Parathyroid adenoma (tissue), 2 donors: ENCODE measurements around the gene ATP6V0C.
A peak's percentile ranks its signal among the peaks of the same experiment; 100 is the strongest.
"Not testable (repeated sequence)": the region's sequence is repeated elsewhere in the genome, so short reads cannot be mapped to it uniquely, and the experiment has no call there.

ENCODE experiments used
- H2AFZ ChIP-seq: fragments of 300-600 bp; sonication (generic); one replicate; pipeline ENCODE4 v1.7.0; 2017; ENCODE audit warnings: antibody characterized with exemption, mild to moderate bottlenecking
- H3K27ac ChIP-seq: fragments of 300-600 bp; sonication (generic); one replicate; pipeline ENCODE4 v1.7.0; 2017
- H3K27me3 ChIP-seq: fragments of 300-600 bp; sonication (generic); one replicate; pipeline ENCODE4 v1.7.0; 2017; ENCODE audit warnings: low read length; ENCODE audit not compliant: control insufficient read depth, insufficient read depth
- H3K36me3 ChIP-seq: fragments of 300-600 bp; sonication (generic); one replicate; pipeline ENCODE4 v1.7.0; 2017; ENCODE audit warnings: low read length; ENCODE audit not compliant: control insufficient read depth, insufficient read depth
- H3K4me1 ChIP-seq: fragments of 300-600 bp; sonication (generic); one replicate; pipeline ENCODE4 v1.7.0; 2017; ENCODE audit warnings: control low read depth
- H3K4me2 ChIP-seq: fragments of 300-600 bp; sonication (generic); one replicate; pipeline ENCODE4 v1.7.0; 2017; ENCODE audit warnings: low read length
- H3K4me3 ChIP-seq: fragments of 300-600 bp; sonication (generic); one replicate; pipeline ENCODE4 v1.7.0; 2017; ENCODE audit warnings: low read depth, low read length
- H3K79me2 ChIP-seq: fragments of 300-600 bp; sonication (generic); one replicate; pipeline ENCODE4 v1.7.0; 2017; ENCODE audit warnings: control low read depth
- H3K9ac ChIP-seq: fragments of 300-600 bp; sonication (generic); one replicate; pipeline ENCODE4 v1.7.0; 2017; ENCODE audit warnings: mild to moderate bottlenecking
- H3K9me3 ChIP-seq: fragments of 300-600 bp; sonication (generic); one replicate; pipeline ENCODE4 v1.7.0; 2017; ENCODE audit warnings: low read length; ENCODE audit not compliant: control insufficient read depth
- TF ChIP-seq, protein P1 (sequence below): fragments of 300-600 bp; sonication (generic); IDR thresholded peaks from one replicate; pipeline ENCODE4 v1.7.0; 2017; ENCODE audit warnings: antibody characterized with exemption, mild to moderate bottlenecking
- donor health status: primary hyperparathyroidism.

ATP6V0C gene

DNA sequence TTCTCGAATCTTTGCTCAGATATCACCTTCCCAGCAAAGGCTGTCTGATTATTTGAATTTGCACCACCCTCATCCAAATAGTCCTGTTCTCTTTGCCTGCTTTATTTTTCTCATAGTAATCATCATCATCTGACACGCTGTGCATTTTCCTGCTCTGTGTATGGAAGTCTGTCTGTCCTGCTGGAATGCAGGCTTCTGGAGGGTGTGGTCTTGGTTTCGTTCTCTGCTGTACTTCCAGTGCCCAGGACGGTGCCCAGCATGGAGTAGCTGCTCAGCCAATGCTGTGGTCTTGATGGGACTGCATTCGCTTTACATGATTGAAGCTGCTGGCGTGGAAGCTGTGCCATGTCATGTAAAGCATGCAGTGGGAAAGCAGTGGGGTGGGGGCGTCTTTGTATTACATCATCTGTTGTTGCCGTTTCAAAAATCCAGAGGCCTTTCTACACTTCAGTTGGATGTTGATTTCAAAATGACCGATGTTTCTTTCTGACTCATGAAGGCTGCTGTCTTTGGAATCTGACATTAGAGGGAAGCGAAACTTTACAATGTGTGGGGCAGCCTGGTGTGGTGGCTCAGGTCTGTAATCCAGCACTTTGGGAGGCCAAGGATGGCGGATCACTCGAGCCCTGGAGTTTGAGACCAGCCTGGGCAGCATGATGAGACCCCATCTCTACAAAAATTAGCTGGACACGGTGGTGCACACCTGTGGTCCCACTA lies 41.1 kb downstream of the ATP6V0C start:
- not testable (repeated sequence) for H3K27ac ChIP-seq, H3K36me3 ChIP-seq, H2AFZ ChIP-seq, H3K9ac ChIP-seq, H3K4me2 ChIP-seq, H3K27me3 ChIP-seq, H3K79me2 ChIP-seq, H3K4me3 ChIP-seq, H3K9me3 ChIP-seq, H3K4me1 ChIP-seq

DNA sequence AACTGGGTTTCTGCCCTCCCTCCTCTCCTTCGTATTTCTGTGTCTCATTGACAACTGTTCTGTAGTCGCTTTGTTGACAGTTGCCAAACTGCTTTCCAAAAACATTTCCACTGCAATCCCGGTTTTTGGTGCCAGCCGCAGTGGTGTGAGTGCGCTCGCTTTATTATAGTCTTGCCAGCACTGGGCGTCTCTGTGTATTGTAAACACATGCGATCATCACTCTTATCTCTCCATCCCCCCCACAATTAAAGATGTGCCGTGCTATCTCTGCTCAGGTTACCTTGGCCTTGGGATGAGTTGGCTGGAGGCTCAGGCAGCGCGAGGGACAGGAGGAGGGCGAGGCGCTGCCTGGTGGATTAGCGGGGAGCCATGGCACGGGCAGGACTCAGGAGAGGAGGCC lies 43.4 kb downstream of the ATP6V0C start:
- H3K79me2 ChIP-seq, H2AFZ ChIP-seq, H3K27ac ChIP-seq, H3K36me3 ChIP-seq, H3K27me3 ChIP-seq, H3K9me3 ChIP-seq, H3K4me2 ChIP-seq, H3K4me1 ChIP-seq, H3K4me3 ChIP-seq, H3K9ac ChIP-seq: not testable (repeated sequence)

DNA sequence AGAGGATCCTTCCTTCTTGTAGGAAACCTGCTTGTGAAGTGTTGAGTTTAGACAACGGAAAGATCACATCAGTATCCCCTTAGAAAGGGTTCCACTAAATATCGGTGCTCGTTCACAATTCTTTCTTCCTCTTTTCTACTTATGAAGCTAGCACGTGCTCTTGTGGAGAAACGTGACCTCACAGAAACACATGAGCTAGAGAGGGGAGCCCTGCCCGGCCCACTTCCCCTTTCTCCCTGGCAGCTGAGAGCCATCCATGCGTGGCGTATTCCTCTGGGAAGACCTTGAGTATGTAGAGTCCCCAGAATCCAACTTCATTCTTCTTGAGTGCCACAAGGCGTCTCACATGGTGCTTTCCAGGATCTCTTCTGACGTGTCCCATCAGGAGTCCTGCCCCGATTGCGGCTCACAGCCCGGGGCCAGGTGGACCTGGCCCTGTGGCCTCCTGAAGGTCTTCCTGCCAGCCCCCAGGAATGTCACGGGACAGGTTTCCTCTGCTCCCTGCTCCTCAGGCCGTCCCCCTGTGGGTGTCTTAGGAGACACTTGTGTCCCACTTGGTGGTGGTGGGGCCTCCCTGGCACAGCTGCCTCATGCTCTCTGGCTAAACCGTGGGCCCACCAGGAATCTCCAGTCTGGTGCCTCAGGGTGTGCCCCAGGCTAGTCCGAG lies 46.5 kb downstream of the ATP6V0C start:
- not testable (repeated sequence) for H3K9ac ChIP-seq, H3K79me2 ChIP-seq, H3K27me3 ChIP-seq, H3K9me3 ChIP-seq, H3K27ac ChIP-seq, H3K4me1 ChIP-seq, H2AFZ ChIP-seq, H3K4me2 ChIP-seq, H3K4me3 ChIP-seq, H3K36me3 ChIP-seq

DNA sequence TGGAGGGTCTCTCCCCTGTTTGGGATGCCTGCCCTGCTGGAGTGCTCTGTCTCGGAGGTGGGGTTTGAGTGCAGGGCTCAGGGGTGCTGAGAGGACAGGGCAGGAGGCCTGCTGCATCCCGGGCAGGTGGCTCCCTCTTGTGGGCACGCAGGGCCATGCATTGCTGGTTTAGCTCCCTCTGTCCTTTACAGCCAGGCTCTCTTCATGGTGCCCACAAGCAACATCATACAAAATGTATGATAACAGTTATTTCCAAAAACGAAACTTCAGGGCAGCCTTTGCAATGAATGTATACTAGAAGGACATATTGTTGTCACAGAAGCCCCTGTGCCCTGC lies 47.0 kb downstream of the ATP6V0C start:
- H3K4me3 ChIP-seq, H3K9me3 ChIP-seq, H3K4me1 ChIP-seq, H3K27me3 ChIP-seq, H2AFZ ChIP-seq, H3K79me2 ChIP-seq, H3K27ac ChIP-seq, H3K9ac ChIP-seq, H3K4me2 ChIP-seq, H3K36me3 ChIP-seq: not testable (repeated sequence)
- TF ChIP-seq, protein P1, sequence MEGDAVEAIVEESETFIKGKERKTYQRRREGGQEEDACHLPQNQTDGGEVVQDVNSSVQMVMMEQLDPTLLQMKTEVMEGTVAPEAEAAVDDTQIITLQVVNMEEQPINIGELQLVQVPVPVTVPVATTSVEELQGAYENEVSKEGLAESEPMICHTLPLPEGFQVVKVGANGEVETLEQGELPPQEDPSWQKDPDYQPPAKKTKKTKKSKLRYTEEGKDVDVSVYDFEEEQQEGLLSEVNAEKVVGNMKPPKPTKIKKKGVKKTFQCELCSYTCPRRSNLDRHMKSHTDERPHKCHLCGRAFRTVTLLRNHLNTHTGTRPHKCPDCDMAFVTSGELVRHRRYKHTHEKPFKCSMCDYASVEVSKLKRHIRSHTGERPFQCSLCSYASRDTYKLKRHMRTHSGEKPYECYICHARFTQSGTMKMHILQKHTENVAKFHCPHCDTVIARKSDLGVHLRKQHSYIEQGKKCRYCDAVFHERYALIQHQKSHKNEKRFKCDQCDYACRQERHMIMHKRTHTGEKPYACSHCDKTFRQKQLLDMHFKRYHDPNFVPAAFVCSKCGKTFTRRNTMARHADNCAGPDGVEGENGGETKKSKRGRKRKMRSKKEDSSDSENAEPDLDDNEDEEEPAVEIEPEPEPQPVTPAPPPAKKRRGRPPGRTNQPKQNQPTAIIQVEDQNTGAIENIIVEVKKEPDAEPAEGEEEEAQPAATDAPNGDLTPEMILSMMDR = peak; percentile 39

DNA sequence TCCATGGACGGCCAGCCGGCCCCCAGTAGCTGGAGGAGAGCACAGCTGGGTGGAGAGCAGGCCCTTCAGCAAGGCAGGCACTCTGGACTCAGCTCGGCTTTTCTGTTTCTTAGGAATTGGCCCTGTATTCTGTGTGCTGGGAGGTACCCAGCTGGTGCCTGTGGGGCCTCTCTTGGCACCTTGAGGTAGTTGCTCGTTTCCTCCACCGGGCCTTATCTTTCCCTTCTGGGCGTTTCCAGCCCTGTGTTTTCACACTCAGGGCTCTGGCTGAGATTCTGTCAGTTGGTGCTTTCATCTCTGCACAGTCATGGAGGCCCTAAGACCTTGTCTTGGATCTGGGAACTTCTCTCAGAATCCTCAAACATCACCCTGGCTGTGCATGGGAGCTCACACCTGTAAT lies 53.8 kb downstream of the ATP6V0C start:
- not testable (repeated sequence) for H2AFZ ChIP-seq, H3K4me1 ChIP-seq, H3K36me3 ChIP-seq, H3K79me2 ChIP-seq, H3K27me3 ChIP-seq, H3K9me3 ChIP-seq, H3K4me2 ChIP-seq, H3K4me3 ChIP-seq, H3K27ac ChIP-seq, H3K9ac ChIP-seq

DNA sequence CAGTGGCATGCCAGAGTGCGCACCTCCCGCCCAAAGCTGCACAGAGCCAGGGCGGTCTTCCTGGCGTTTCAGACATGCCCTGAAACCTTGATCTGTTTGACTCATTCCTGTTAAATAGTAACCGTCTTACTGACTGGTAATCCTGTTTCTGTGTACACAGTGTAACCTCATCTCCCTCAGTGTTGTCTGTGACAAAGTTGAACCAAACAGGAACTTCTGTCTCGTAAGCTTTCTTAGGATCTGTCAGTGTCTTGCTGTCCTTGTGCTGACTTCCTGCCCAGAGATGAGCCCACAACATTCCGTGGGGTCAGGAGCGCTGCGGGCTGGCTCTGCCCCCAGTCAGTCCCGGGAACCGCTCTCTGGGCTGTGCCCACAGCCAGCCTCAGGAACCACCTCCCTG lies 54.8 kb downstream of the ATP6V0C start:
- not testable (repeated sequence) for H3K27ac ChIP-seq, H3K9me3 ChIP-seq, H3K4me3 ChIP-seq, H3K36me3 ChIP-seq, H2AFZ ChIP-seq, H3K4me1 ChIP-seq, H3K4me2 ChIP-seq, H3K27me3 ChIP-seq, H3K9ac ChIP-seq, H3K79me2 ChIP-seq
